ENCODE data around the gene ACOT12. TPM values are rescaled to one million over a fixed set of nuclear protein-coding genes. Genes with fewer than 3 reads are reported as not detected.

Gene ACOT12
- polyA plus RNA-seq, 1 donor (not counting 4 experiments of a cell fraction or from before 2014, with no cell fraction given): not detected

DNA sequence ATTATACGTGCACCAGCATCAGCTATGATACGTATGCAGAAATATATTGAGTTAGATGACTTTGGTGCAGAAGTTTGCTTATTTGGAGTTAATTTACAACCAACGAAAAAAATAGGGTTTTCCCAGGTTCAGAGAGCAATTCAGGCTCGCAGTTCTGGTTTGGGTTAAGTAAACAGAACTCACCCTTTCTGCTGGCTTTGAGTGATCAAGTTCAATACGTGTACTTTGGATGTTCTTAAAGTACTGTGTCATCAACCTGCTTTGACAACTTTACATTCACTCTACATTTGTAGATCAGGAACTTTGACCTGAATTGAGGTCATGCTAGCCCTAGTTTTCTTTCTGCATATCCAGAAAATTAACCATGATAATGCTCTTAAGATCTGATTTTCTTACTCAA lies 40.7 kb downstream of the ACOT12 start:
- Histone ChIP-seq H3K4me1 (ENCODE audit: control insufficient read depth, extremely low read depth, insufficient read depth, low read length) (no peaks in the 10 kb centered on the region), H3K9me3 (ENCODE audit: control insufficient read depth, low read depth, low read length) (no peaks in the 10 kb centered on the region), H3K4me3 (ENCODE audit: control insufficient read depth in 2 of 3, extremely low read depth in 1 of 3, insufficient read depth in 2 of 3, low read depth in 1 of 3, low read length in 3 of 3) (no peak overlapping the region), H3K36me3 (ENCODE audit: control insufficient read depth in 2 of 2, extremely low read depth in 1 of 2, insufficient read depth in 2 of 2, low read length in 2 of 2) (no peaks in the 10 kb centered on the region), H3K9me1 (ENCODE audit: control insufficient read depth, extremely low read depth, insufficient read depth, low read length) (no peaks in the 10 kb centered on the region), H3K27me3 (ENCODE audit: control insufficient read depth, extremely low read depth, insufficient read depth, low read length) (no peaks in the 10 kb centered on the region), H3K27ac (ENCODE audit: control insufficient read depth, insufficient read depth, low read length) (no peak overlapping the region), H3K4me2 (ENCODE audit: control insufficient read depth, extremely low read depth, insufficient read depth, low read depth, low read length) (no peak overlapping the region), H2AFZ (ENCODE audit: control insufficient read depth, low read length) (no peak overlapping the region), H3K79me2 (ENCODE audit: control insufficient read depth, insufficient read depth, low read length) (no peaks in the 10 kb centered on the region), H3K9ac (ENCODE audit: control insufficient read depth, extremely low read depth, insufficient read depth, low read length) (no peak overlapping the region), H4K20me1 (ENCODE audit: control insufficient read depth, extremely low read depth, insufficient read depth, low read length) (no peaks in the 10 kb centered on the region)
- no peak for TF ChIP-seq EZH2 (IDR thresholded peaks at IDR 0.05; ENCODE audit: low read length)
- TF ChIP-seq, protein P1, sequence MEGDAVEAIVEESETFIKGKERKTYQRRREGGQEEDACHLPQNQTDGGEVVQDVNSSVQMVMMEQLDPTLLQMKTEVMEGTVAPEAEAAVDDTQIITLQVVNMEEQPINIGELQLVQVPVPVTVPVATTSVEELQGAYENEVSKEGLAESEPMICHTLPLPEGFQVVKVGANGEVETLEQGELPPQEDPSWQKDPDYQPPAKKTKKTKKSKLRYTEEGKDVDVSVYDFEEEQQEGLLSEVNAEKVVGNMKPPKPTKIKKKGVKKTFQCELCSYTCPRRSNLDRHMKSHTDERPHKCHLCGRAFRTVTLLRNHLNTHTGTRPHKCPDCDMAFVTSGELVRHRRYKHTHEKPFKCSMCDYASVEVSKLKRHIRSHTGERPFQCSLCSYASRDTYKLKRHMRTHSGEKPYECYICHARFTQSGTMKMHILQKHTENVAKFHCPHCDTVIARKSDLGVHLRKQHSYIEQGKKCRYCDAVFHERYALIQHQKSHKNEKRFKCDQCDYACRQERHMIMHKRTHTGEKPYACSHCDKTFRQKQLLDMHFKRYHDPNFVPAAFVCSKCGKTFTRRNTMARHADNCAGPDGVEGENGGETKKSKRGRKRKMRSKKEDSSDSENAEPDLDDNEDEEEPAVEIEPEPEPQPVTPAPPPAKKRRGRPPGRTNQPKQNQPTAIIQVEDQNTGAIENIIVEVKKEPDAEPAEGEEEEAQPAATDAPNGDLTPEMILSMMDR (optimal IDR thresholded peaks at IDR 0.05 in 1 of 3, IDR thresholded peaks at IDR 0.05 in 1 of 3, conservative IDR thresholded peaks at IDR 0.05 in 1 of 3; ENCODE audit: extremely low read depth in 1 of 3, insufficient read depth in 2 of 3, low read length in 3 of 3): no peak
- no peak for DNase-seq (ENCODE audit: low read depth, low spot score)
- dilution Hi-C loops (cut with MboI; ENCODE audit: extremely low pct_ligation_motif_present, low sequenced_read_pairs): no loop called here
- FAIRE-seq: no peak

DNA sequence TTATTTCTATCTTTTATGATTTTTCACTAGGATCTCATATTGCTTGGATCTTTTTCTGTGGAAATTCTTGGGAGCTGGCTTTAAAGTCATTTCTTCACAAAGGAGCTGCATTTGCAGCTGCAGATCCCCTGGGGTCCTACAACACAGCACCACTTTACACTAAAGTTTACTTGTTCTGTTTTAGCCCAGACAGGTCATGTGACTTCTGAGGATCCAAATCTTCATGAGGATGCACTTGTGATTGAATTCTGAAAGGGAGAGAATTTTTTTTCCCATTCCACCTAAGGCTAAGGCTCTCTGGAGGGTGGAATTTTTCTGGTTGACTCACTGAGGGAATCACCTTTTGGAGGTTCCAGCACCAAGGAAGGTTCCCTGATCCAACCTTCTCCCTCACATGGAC lies 43.4 kb downstream of the ACOT12 start:
- Histone ChIP-seq H3K79me2 (ENCODE audit: control insufficient read depth, insufficient read depth, low read length) (no peaks in the 10 kb centered on the region), H3K9ac (ENCODE audit: control insufficient read depth, extremely low read depth, insufficient read depth, low read length) (no peak overlapping the region), H3K9me3 (ENCODE audit: control insufficient read depth, low read depth, low read length) (no peaks in the 10 kb centered on the region), H4K20me1 (ENCODE audit: control insufficient read depth, extremely low read depth, insufficient read depth, low read length) (no peaks in the 10 kb centered on the region), H3K4me3 (ENCODE audit: control insufficient read depth in 2 of 3, extremely low read depth in 1 of 3, insufficient read depth in 2 of 3, low read depth in 1 of 3, low read length in 3 of 3) (no peak overlapping the region), H3K4me2 (ENCODE audit: control insufficient read depth, extremely low read depth, insufficient read depth, low read depth, low read length) (no peak overlapping the region), H2AFZ (ENCODE audit: control insufficient read depth, low read length) (no peak overlapping the region), H3K9me1 (ENCODE audit: control insufficient read depth, extremely low read depth, insufficient read depth, low read length) (no peaks in the 10 kb centered on the region), H3K27me3 (ENCODE audit: control insufficient read depth, extremely low read depth, insufficient read depth, low read length) (no peaks in the 10 kb centered on the region), H3K27ac (ENCODE audit: control insufficient read depth, insufficient read depth, low read length) (no peak overlapping the region), H3K36me3 (ENCODE audit: control insufficient read depth in 2 of 2, extremely low read depth in 1 of 2, insufficient read depth in 2 of 2, low read length in 2 of 2) (no peaks in the 10 kb centered on the region), H3K4me1 (ENCODE audit: control insufficient read depth, extremely low read depth, insufficient read depth, low read length) (no peaks in the 10 kb centered on the region)
- FAIRE-seq (no peak), DNase-seq (ENCODE audit: low read depth, low spot score) (no peak)
- no peak for TF ChIP-seq EZH2 (IDR thresholded peaks at IDR 0.05; ENCODE audit: low read length)
- TF ChIP-seq, protein P1 (optimal IDR thresholded peaks at IDR 0.05 in 1 of 3, IDR thresholded peaks at IDR 0.05 in 1 of 3, conservative IDR thresholded peaks at IDR 0.05 in 1 of 3; ENCODE audit: extremely low read depth in 1 of 3, insufficient read depth in 2 of 3, low read length in 3 of 3): no peak
- dilution Hi-C loops (cut with MboI; ENCODE audit: extremely low pct_ligation_motif_present, low sequenced_read_pairs): no loop called here

Data from keratinocyte (primary cell).